Prostate gland (tissue), 2 donors: ENCODE data around the gene SCFD1.

Source experiments
- CTCF ChIP-seq, 4 experiments: fragments of 200-600 bp in 2 of 4; fragments of 450-650 bp in 2 of 4; sonication (generic) in 2 of 4; IDR thresholded peaks; 1 replicate in 3 of 4; 2 replicates in 1 of 4; pipeline ENCODE4 v1.5.1; 2016 to 2019; ENCODE audit warnings: antibody characterized with exemption in 4 of 4, mild to moderate bottlenecking in 2 of 4, moderate library complexity in 2 of 4
- POLR2A ChIP-seq: fragments of 450-650 bp; IDR thresholded peaks from one replicate; pipeline ENCODE4 v1.6.1; 2016; ENCODE audit warnings: antibody characterized with exemption, mild to moderate bottlenecking
- POLR2AphosphoS5 ChIP-seq: sonication (generic); formaldehyde crosslinking; IDR thresholded peaks from one replicate; pipeline ENCODE4 v1.6.1; 2017; ENCODE audit warnings: antibody characterized with exemption

- TF ChIP-seq CTCF (IDR thresholded peaks at IDR 0.05) (no peak), POLR2A (no peak), POLR2AphosphoS5 (no peak)
These were observed 146.7 kb downstream of the SCFD1 start for GRCh38 chr14:30768791-30769190.
